CD4-positive, alpha-beta memory T cell (primary cell): ENCODE measurements around the gene USP25. TPM values are rescaled to one million over a fixed set of nuclear protein-coding genes. Genes with fewer than 3 reads are reported as not detected.

Source experiments
- CTCF ChIA-PET: fragments of 350-600 bp; sonication (Branson Sonifier 250); formaldehyde crosslinking; loops from one replicate; lab custom pipeline; 2021; ENCODE audit warnings: inconsistent platforms; ENCODE audit not compliant: partially characterized antibody; lab: Charles Lee
- POLR2A ChIA-PET: fragments of 350-600 bp; sonication (Branson Sonifier 250); formaldehyde crosslinking; loops from one replicate; lab custom pipeline; 2021; ENCODE audit not compliant: partially characterized antibody; lab: Charles Lee
- DNase-seq, 5 donors: peaks; one replicate each; pipeline versions ENCODE4 v3.0.0 to v3.0.0-alpha.2; 2020 to 2022; ENCODE audit warnings: mixed read lengths in 1 of 5
- H3K27ac ChIP-seq: one replicate; pipeline ENCODE4 v1.7.0; 2013; ENCODE audit warnings: low read depth, low read length
- H3K27me3 ChIP-seq: 2 replicates; pipeline ENCODE4 v1.7.0; 2013; ENCODE audit warnings: mild to moderate bottlenecking, low read length, moderate library complexity; ENCODE audit not compliant: insufficient read depth
- H3K36me3 ChIP-seq: 2 replicates; pipeline ENCODE4 v1.7.0; 2013; ENCODE audit warnings: mild to moderate bottlenecking, low read length, moderate library complexity; ENCODE audit not compliant: insufficient read depth
- H3K4me1 ChIP-seq: 2 replicates; pipeline ENCODE4 v1.7.0; 2013; ENCODE audit warnings: mild to moderate bottlenecking, low read length, moderate library complexity; ENCODE audit not compliant: insufficient read depth
- H3K4me3 ChIP-seq, 2 donors: one replicate each; pipeline ENCODE4 v1.7.0; 2013; ENCODE audit warnings: low read length in 2 of 2, mild to moderate bottlenecking in 1 of 2
- H3K9me3 ChIP-seq, 2 donors: one replicate each; pipeline ENCODE4 v1.7.0; 2013; ENCODE audit warnings: low read length in 2 of 2, control low read depth in 1 of 2; ENCODE audit not compliant: control insufficient read depth in 1 of 2
- H3K27ac Mint-ChIP-seq, 7 donors: one replicate each; pipeline ENCODE4 v1.8.0; 2020 to 2021; ENCODE audit warnings: mixed read lengths in 7 of 7, mild to moderate bottlenecking in 6 of 7, inconsistent platforms in 3 of 7, moderate library complexity in 3 of 7
- H3K27me3 Mint-ChIP-seq, 2 donors: one replicate each; pipeline ENCODE4 v1.8.0; 2020 to 2021; ENCODE audit warnings: mixed read lengths in 2 of 2
- H3K36me3 Mint-ChIP-seq, 2 donors: one replicate each; pipeline ENCODE4 v1.8.0; 2020 to 2021; ENCODE audit warnings: mixed read lengths in 2 of 2, inconsistent platforms in 1 of 2, mild to moderate bottlenecking in 1 of 2
- H3K4me1 Mint-ChIP-seq, 4 donors: one replicate each; pipeline ENCODE4 v1.8.0; 2020 to 2021; ENCODE audit warnings: mixed read lengths in 4 of 4, mild to moderate bottlenecking in 1 of 4
- H3K4me3 Mint-ChIP-seq, 8 donors: one replicate each; pipeline ENCODE4 v1.8.0; 2020 to 2021; ENCODE audit warnings: mixed read lengths in 8 of 8, mild to moderate bottlenecking in 7 of 8, moderate library complexity in 6 of 8, inconsistent platforms in 3 of 8
- H3K9me3 Mint-ChIP-seq, 8 donors: one replicate each; pipeline ENCODE4 v1.8.0; 2020 to 2021; ENCODE audit warnings: mixed read lengths in 8 of 8, mild to moderate bottlenecking in 5 of 8, inconsistent platforms in 3 of 8, moderate library complexity in 1 of 8
- intact Hi-C: fragments of 100-400 bp; cut with micrococcal nuclease; formaldehyde crosslinking; loops from one replicate; pipeline ENCODE4 v1.15.1; 2023
- polyA plus RNA-seq, 2 donors: library from polyadenylated mRNA; unstranded; fragments of 300-500 nt; fragmentation: Illumina TruSeq; gene quantifications; one replicate each; pipeline ENCODE4 v1.2.3, GENCODE V29; 2021
- total RNA-seq, 2 experiments: library from RNA; stranded (reverse); gene quantifications; one replicate each; pipeline ENCODE4 v1.2.3, GENCODE V29; 2021

The USP25 gene
- total and polyA plus RNA-seq, 4 experiments from 2014 or later = 6.2 to 73.5 (median 49.1) TPM

- peaks cover 2 to 5% of the 10 kb centered on the region in 2 donors for H3K27me3 Mint-ChIP-seq
- peaks cover 3 to 7% (median 6%) of the 10 kb centered on the region in 4 donors for H3K4me1 Mint-ChIP-seq
- no peak for DNase-seq
- H3K27ac Mint-ChIP-seq = no peak overlapping the region
- Histone ChIP-seq H3K27me3 (no peaks in the 10 kb centered on the region), H3K27ac (no peak overlapping the region), H3K9me3 (no peaks in the 10 kb centered on the region), H3K36me3 (no peaks in the 10 kb centered on the region), H3K4me1 (peaks cover 5% of the 10 kb centered on the region), H3K4me3 (no peak overlapping the region)
- no peak overlapping the region for H3K4me3 Mint-ChIP-seq
- H3K9me3 Mint-ChIP-seq = peaks cover 0 to 1% (median 0%) of the 10 kb centered on the region in 8 donors
- H3K36me3 Mint-ChIP-seq = no peaks in the 10 kb centered on the region
- CTCF ChIA-PET = no interaction called here
- intact Hi-C loops = no loop called here
- POLR2A ChIA-PET = no interaction called here
These were observed 41.8 kb upstream of the USP25 start for GRCh38 chr21:15688016-15688415.

DNA sequence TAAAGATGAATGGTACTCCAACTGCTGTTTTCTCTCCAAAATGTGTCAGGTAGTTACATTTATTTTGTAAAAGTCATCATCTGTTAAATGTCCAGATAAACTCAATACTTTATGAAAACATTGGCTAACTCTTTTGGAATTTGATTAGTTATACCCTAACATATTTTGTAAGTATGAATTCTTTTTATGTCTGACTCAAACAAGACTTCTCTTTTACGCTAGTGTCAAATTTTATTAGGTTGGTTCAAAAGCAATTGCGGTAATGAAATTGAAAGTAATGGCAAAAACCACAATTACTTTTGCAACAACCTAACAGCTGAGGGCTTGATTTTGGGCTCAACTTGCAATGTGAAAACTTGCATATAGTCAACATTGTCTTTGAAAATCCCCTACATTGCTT, 41.0 kb upstream of the USP25 start:
- Histone ChIP-seq H3K36me3 (no peaks in the 10 kb centered on the region), H3K4me1 (peaks cover 5% of the 10 kb centered on the region), H3K4me3 (no peak overlapping the region), H3K27ac (no peak overlapping the region), H3K27me3 (no peaks in the 10 kb centered on the region), H3K9me3 (no peaks in the 10 kb centered on the region)
- DNase-seq = peak in 2 of 5 donors; percentile 3 to 11
- H3K27ac Mint-ChIP-seq = no peak overlapping the region
- intact Hi-C loops = no loop called here
- ChIA-PET POLR2A (no interaction called here), CTCF (no interaction called here)
- no peaks in the 10 kb centered on the region for H3K36me3 Mint-ChIP-seq
- peaks cover 2 to 5% of the 10 kb centered on the region in 2 donors for H3K27me3 Mint-ChIP-seq
- H3K4me1 Mint-ChIP-seq = peaks cover 3 to 7% (median 6%) of the 10 kb centered on the region in 4 donors
- peaks cover 0 to 1% (median 0%) of the 10 kb centered on the region in 8 donors for H3K9me3 Mint-ChIP-seq
- H3K4me3 Mint-ChIP-seq = peak overlapping the region in 2 of 8 donors; percentile 4 to 5

- ChIA-PET CTCF (interaction anchor here (1.6 kb wide), 1 partner anchor 9 kb away, joined by 5 read pairs; no protein-coding TSS in a partner anchor), POLR2A (no interaction called here)
- no peaks in the 10 kb centered on the region for H3K36me3 ChIP-seq
- DNase-seq = no peak
- H3K27me3 Mint-ChIP-seq = peaks cover 8% of the 10 kb centered on the region in 2 donors
- H3K9me3 Mint-ChIP-seq = peaks cover 0 to 4% (median 2%) of the 10 kb centered on the region in 8 donors
- no peaks in the 10 kb centered on the region for H3K36me3 Mint-ChIP-seq
- H3K4me1 Mint-ChIP-seq = peaks cover 3 to 7% (median 5%) of the 10 kb centered on the region in 4 donors
- no peak overlapping the region for H3K4me3 Mint-ChIP-seq
- no peak overlapping the region for H3K27ac Mint-ChIP-seq
- peaks cover 5% of the 10 kb centered on the region for H3K4me1 ChIP-seq
- intact Hi-C loops = no loop called here
- H3K9me3 ChIP-seq = no peaks in the 10 kb centered on the region
- H3K27me3 ChIP-seq = no peaks in the 10 kb centered on the region
- H3K4me3 ChIP-seq = no peak overlapping the region
- no peak overlapping the region for H3K27ac ChIP-seq
These were observed 37.1 kb upstream of the USP25 start for GRCh38 chr21:15692711-15693110.

DNA sequence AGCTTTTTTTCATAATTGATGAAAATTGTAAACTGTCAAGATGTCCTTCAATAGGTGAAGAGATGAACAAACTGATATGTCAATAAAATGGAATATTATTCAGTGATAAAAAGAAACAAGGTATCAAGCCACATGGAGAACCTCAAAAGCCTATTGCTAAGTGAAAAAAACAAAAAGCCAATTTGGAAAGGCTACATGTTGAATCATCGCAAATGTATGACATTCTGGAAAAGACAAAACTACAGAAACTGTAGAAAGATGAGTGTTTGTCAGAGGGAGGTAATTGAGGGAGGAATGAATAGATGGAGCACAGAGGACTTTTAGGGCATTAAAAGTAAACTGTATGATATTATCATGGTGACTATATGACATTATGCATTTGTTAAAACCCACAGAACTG, 34.5 kb upstream of the USP25 start:
- Histone ChIP-seq H3K27me3 (no peaks in the 10 kb centered on the region), H3K4me1 (no peaks in the 10 kb centered on the region), H3K9me3 (no peaks in the 10 kb centered on the region), H3K4me3 (no peak overlapping the region), H3K27ac (no peak overlapping the region), H3K36me3 (no peaks in the 10 kb centered on the region)
- H3K27ac Mint-ChIP-seq = no peak overlapping the region
- CTCF ChIA-PET = no interaction called here
- DNase-seq = no peak
- peaks cover 0 to 1% (median 0%) of the 10 kb centered on the region in 4 donors for H3K4me1 Mint-ChIP-seq
- intact Hi-C loops = no loop called here
- no peak overlapping the region for H3K4me3 Mint-ChIP-seq
- POLR2A ChIA-PET = no interaction called here
- peaks cover 8% of the 10 kb centered on the region in 2 donors for H3K27me3 Mint-ChIP-seq
- peaks cover 0 to 10% (median 5%) of the 10 kb centered on the region in 8 donors for H3K9me3 Mint-ChIP-seq
- no peaks in the 10 kb centered on the region for H3K36me3 Mint-ChIP-seq

DNA sequence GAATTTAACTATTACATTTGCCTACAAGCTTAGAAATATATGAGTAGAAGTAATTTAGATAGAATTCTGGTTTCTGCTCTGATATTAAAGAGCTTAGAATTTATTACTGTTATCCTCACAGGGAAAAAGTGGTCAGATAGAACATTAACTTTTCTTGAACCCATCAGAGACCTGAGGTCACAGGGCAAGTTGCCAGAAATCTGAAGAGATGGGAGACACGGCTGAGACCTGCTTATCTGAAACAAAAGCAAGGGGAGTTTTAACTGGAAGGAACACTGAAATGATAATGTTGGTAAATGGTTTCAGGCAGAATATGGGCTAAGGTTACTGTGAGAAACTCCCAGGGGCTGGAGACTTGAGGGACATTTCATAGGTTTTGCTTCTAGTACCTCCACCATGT, 28.0 kb upstream of the USP25 start:
- no peaks in the 10 kb centered on the region for H3K36me3 ChIP-seq
- no peak overlapping the region for H3K4me3 Mint-ChIP-seq
- no peaks in the 10 kb centered on the region for H3K4me1 ChIP-seq
- no peak overlapping the region for H3K27ac ChIP-seq
- peaks cover 0 to 2% of the 10 kb centered on the region in 2 donors for H3K27me3 Mint-ChIP-seq
- intact Hi-C loops = no loop called here
- no peaks in the 10 kb centered on the region for H3K36me3 Mint-ChIP-seq
- DNase-seq = no peak
- no peak overlapping the region for H3K4me3 ChIP-seq
- ChIA-PET CTCF (interaction anchor here (1.1 to 1.2 kb wide), 2 partner anchors 109 to 124 kb away, joined by 3 read pairs; no protein-coding TSS in a partner anchor), POLR2A (no interaction called here)
- no peaks in the 10 kb centered on the region for H3K27me3 ChIP-seq
- peaks cover 0 to 27% (median 18%) of the 10 kb centered on the region in 8 donors for H3K9me3 Mint-ChIP-seq
- no peak overlapping the region for H3K27ac Mint-ChIP-seq
- no peaks in the 10 kb centered on the region for H3K4me1 Mint-ChIP-seq
- H3K9me3 ChIP-seq = no peaks in the 10 kb centered on the region

- Mint-ChIP-seq H3K4me1 (no peaks in the 10 kb centered on the region), H3K27ac (no peak overlapping the region), H3K4me3 (no peak overlapping the region), H3K27me3 (no peaks in the 10 kb centered on the region), H3K9me3 (peaks cover 0 to 21% (median 10%) of the 10 kb centered on the region in 8 donors), H3K36me3 (no peaks in the 10 kb centered on the region)
- Histone ChIP-seq H3K27me3 (no peaks in the 10 kb centered on the region), H3K4me3 (no peak overlapping the region), H3K36me3 (no peaks in the 10 kb centered on the region), H3K27ac (no peak overlapping the region), H3K4me1 (no peaks in the 10 kb centered on the region), H3K9me3 (no peaks in the 10 kb centered on the region)
- POLR2A ChIA-PET = interaction anchor here (1.4 kb wide), 1 partner anchor 9 kb away, joined by 3 read pairs; no protein-coding TSS in a partner anchor
- CTCF ChIA-PET = interaction anchor here (1.2 kb wide), 1 partner anchor 24 kb away, joined by 3 read pairs; no protein-coding TSS in a partner anchor
- intact Hi-C loops = no loop called here
- DNase-seq = no peak
These were observed 25.9 kb upstream of the USP25 start for GRCh38 chr21:15703932-15704331.

- Mint-ChIP-seq H3K4me1 (peaks cover 0 to 2% (median 0%) of the 10 kb centered on the region in 4 donors), H3K4me3 (no peak overlapping the region), H3K27me3 (peaks cover 3 to 4% of the 10 kb centered on the region in 2 donors), H3K9me3 (peaks cover 0 to 21% (median 10%) of the 10 kb centered on the region in 8 donors), H3K27ac (no peak overlapping the region), H3K36me3 (no peaks in the 10 kb centered on the region)
- intact Hi-C loops = no loop called here
- ChIA-PET CTCF (no interaction called here), POLR2A (no interaction called here)
- Histone ChIP-seq H3K4me1 (no peaks in the 10 kb centered on the region), H3K9me3 (no peaks in the 10 kb centered on the region), H3K4me3 (no peak overlapping the region), H3K36me3 (no peaks in the 10 kb centered on the region), H3K27ac (no peak overlapping the region), H3K27me3 (no peaks in the 10 kb centered on the region)
- no peak for DNase-seq
These were observed 23.1 kb upstream of the USP25 start for GRCh38 chr21:15706696-15707095.
